H54 (cell line): ENCODE results near the gene SPOPL.

Experiments used
- DNase-seq: peaks from one replicate; pipeline ENCODE4 v3.0.0; 2011; ENCODE audit warnings: low spot score, mixed read lengths; ENCODE audit not compliant: insufficient read length
- FAIRE-seq: peaks from 3 replicates; lab custom pipeline; 2011; peaks lifted over from hg19 to GRCh38; lab: Jason Lieb, UNC
- POLR2A ChIP-seq: IDR thresholded peaks from 2 replicates; pipeline ENCODE4 v1.6.1; 2011; ENCODE audit warnings: low read depth, mild to moderate bottlenecking, low read length

The SPOPL gene

DNA sequence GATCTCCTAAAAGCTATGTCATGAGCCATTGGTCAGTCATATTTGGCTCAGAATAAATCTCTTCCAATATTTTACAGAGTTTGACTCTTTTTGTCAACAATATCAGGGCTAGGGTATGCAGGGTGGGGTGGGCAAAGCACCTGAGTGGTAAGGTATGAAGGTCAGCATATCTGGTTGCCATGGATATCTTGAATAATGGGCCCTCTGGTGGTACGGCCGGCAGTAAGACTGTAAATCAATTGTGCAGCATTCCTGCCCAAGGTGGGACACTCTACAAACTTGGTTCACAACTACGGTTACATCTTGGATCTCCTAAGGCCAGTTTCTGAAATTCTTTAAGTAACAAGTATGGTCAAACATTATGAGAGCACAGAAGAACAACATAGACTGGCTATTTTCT lies 119.6 kb downstream of the SPOPL start:
- TF ChIP-seq POLR2A = no peak
- DNase-seq (no peak), FAIRE-seq (no peak)

DNA sequence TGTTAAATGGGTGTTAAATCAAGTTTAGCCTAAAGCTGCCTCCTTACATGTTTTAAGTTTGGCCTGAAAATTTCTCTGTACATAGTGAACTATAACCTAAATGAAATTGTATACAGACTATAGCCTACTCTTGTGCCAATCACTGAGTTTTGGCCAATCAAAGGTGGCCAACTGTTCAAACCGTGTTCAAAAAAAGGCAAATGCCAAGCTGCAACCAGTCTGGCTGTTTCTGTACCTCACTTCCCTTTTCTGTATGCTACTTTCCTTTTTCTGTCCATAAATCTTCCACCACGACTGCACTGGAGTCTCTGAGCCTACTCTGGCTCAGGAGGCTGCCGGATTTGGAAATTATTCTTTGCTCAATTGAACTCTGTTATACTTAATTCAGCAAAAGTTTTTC lies 121.0 kb downstream of the SPOPL start:
- DNase-seq = no peak
- no peak for FAIRE-seq
- no peak for TF ChIP-seq POLR2A
